ENCODE measurements around the gene VPS41. TPM values are rescaled to one million over a fixed set of nuclear protein-coding genes. Genes with fewer than 3 reads are reported as not detected.
A peak's percentile ranks its signal among the peaks of the same experiment; 100 is the strongest.

The VPS41 gene
- total RNA-seq, 1 donor, result 53.5 TPM

DNA sequence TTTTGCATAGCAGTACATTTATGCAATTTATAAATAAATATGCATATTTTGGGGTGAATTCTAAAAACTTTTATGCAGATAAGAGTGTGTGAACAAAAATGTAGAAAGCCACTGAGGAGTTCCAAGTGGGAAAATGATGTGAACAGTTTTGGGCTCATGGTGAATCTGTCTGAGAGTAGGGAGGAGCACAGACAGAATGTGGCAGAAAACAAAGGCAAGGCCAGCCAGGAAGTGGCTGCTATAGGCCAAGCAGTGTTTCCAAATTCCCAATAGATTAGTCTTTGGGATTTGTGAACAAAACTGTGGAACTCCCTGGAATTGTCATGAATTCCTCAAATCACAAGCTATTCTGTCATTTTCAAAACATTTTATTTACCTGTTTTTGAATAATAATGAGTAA lies 204.2 kb downstream of the VPS41 start:
- DNase-seq (ENCODE audit: low read depth), result no peak
- H3K4me3 ChIP-seq (ENCODE audit: low read depth, low read length), result no peak overlapping the region
- TF ChIP-seq CTCF (IDR thresholded peaks at IDR 0.05; ENCODE audit: insufficient read depth, low read depth, low read length), result no peak

- TF ChIP-seq CTCF (IDR thresholded peaks at IDR 0.05; ENCODE audit: insufficient read depth, low read depth, low read length), result no peak
- no peak for DNase-seq (ENCODE audit: low read depth)
- no peak overlapping the region for H3K4me3 ChIP-seq (ENCODE audit: low read depth, low read length)
Observed at GRCh38 chr7:38704041-38704547, 204.9 kb downstream of the VPS41 start.

DNA sequence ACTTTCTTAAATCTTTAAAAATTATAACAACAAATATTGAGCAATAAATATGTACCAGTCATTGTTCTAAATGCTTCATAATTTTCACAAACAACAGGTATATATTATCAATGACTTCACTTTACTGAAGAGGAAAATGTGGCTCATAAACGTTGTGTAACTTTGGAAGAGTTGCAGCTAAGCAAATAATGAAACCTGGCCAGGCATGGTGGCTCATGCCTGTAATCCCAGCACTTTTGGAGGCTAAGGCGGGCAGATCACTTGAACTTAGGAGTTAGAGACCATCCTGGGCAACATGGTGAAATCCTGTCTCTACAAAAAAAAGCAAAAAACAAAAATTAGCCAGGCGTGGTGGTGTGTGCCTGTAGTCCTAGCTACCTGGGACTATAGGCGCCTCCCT lies 205.9 kb downstream of the VPS41 start:
- H3K4me3 ChIP-seq (ENCODE audit: low read depth, low read length), result no peak overlapping the region
- DNase-seq (ENCODE audit: low read depth), result no peak
- no peak for TF ChIP-seq CTCF (IDR thresholded peaks at IDR 0.05; ENCODE audit: insufficient read depth, low read depth, low read length)

GRCh38 chr7:38702002-38702535 lies 206.9 kb downstream of the VPS41 start:
- no peak for DNase-seq (ENCODE audit: low read depth)
- TF ChIP-seq CTCF (IDR thresholded peaks at IDR 0.05; ENCODE audit: insufficient read depth, low read depth, low read length), result no peak
- H3K4me3 ChIP-seq (ENCODE audit: low read depth, low read length), result no peak overlapping the region

DNA sequence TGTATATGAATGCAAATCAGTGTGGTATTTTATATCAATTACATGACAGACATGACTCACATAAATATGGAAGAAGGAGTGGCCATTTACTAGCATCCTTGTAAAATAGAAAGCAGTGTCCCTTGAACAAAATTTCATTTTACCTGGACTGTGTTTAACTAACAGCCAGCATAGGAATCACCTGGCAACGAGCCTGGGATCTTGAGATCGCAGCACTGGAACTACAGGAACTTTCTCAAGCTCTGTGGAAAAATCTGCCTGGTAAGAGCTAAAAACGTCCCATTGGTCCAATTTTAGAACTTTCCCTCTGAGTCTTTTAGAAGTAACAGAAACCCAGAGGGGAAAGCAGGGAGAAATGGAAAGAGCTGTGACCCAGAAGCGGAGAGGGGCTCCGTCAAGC lies 208.9 kb downstream of the VPS41 start:
- no peak overlapping the region for H3K4me3 ChIP-seq (ENCODE audit: low read depth, low read length)
- no peak for DNase-seq (ENCODE audit: low read depth)
- no peak for TF ChIP-seq CTCF (IDR thresholded peaks at IDR 0.05; ENCODE audit: insufficient read depth, low read depth, low read length)

- no peak overlapping the region for H3K4me3 ChIP-seq (ENCODE audit: low read depth, low read length)
- TF ChIP-seq CTCF (IDR thresholded peaks at IDR 0.05; ENCODE audit: insufficient read depth, low read depth, low read length), result no peak
- DNase-seq (ENCODE audit: low read depth), result peak; percentile 22
Observed at GRCh38 chr7:38699471-38699870, 209.5 kb downstream of the VPS41 start.

DNA sequence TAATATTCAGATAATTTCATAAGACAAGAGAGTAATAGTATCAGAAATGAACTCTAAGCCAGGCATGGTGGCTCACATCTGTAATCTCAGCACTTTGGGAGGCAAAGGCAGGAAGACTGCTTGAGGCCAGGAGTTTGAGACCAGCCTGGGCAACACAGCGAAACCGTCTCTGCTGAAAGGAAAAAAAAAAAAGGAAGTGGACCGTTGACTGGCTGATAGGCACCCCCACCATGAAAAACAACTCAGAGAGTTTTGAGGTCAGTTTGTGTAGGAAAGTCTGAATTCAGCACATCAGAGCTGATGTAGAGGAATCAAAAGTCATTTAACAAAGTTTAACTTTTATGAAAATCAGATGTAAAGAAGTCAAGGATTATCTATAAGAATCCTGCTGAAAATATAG lies 214.7 kb downstream of the VPS41 start:
- no peak overlapping the region for H3K4me3 ChIP-seq (ENCODE audit: low read depth, low read length)
- DNase-seq (ENCODE audit: low read depth), result no peak
- no peak for TF ChIP-seq CTCF (IDR thresholded peaks at IDR 0.05; ENCODE audit: insufficient read depth, low read depth, low read length)
